Tibial artery (tissue), 4 donors: ENCODE measurements around the gene PMEPA1.
A peak's percentile ranks its signal among the peaks of the same experiment; 100 is the strongest.

Experiments
- DNase-seq, 2 donors: peaks; one replicate each; pipeline ENCODE4 v3.0.0-alpha.2; 2019
- H3K27ac ChIP-seq, 2 donors: fragments of 200-600 bp; sonication (generic) in 1 of 2; 1 replicate in 1 of 2; 2 replicates in 1 of 2; pipeline ENCODE4 v1.5.1; 2018 to 2019; ENCODE audit warnings: mild to moderate bottlenecking in 1 of 2
- H3K27me3 ChIP-seq, 2 donors: fragments of 200-600 bp; sonication (generic) in 1 of 2; one replicate each; pipeline versions ENCODE4 v1.5.1 to v1.6.0; 2016 to 2019
- H3K36me3 ChIP-seq, 3 donors: fragments of 200-600 bp; sonication (generic) in 2 of 3; one replicate each; pipeline ENCODE4 v1.5.1; 2016 to 2019; ENCODE audit warnings: mild to moderate bottlenecking in 2 of 3
- H3K4me1 ChIP-seq, 4 donors: fragments of 200-600 bp; sonication (generic) in 2 of 4; 1 replicate in 3 of 4; 2 replicates in 1 of 4; pipeline ENCODE4 v1.5.1; 2016 to 2019
- H3K4me3 ChIP-seq, 2 donors: fragments of 200-600 bp; sonication (generic) in 1 of 2; 1 replicate in 1 of 2; 2 replicates in 1 of 2; pipeline ENCODE4 v1.5.1; 2018 to 2019; ENCODE audit warnings: mild to moderate bottlenecking in 2 of 2
- H3K9me3 ChIP-seq, 3 donors: fragments of 200-600 bp; sonication (generic) in 1 of 3; one replicate each; pipeline ENCODE4 v1.5.1; 2016 to 2019
- intact Hi-C: fragments of 100-400 bp; cut with DNase I; formaldehyde crosslinking; loops from one replicate; pipeline ENCODE4 v1.15.0; 2023; ENCODE audit warnings: low total_unique reads
- TF ChIP-seq, protein P1 (sequence below), 2 experiments: fragments of 200-600 bp in 1 of 2; fragments of 450-650 bp in 1 of 2; IDR thresholded peaks; one replicate each; pipeline ENCODE4 v1.5.1; 2017 to 2019; ENCODE audit warnings: antibody characterized with exemption in 2 of 2, mild to moderate bottlenecking in 1 of 2, moderate library complexity in 1 of 2

PMEPA1 gene

GRCh38 chr20:57666834-57667157 is 43.0 kb downstream of the PMEPA1 start:
- TF ChIP-seq, protein P1, sequence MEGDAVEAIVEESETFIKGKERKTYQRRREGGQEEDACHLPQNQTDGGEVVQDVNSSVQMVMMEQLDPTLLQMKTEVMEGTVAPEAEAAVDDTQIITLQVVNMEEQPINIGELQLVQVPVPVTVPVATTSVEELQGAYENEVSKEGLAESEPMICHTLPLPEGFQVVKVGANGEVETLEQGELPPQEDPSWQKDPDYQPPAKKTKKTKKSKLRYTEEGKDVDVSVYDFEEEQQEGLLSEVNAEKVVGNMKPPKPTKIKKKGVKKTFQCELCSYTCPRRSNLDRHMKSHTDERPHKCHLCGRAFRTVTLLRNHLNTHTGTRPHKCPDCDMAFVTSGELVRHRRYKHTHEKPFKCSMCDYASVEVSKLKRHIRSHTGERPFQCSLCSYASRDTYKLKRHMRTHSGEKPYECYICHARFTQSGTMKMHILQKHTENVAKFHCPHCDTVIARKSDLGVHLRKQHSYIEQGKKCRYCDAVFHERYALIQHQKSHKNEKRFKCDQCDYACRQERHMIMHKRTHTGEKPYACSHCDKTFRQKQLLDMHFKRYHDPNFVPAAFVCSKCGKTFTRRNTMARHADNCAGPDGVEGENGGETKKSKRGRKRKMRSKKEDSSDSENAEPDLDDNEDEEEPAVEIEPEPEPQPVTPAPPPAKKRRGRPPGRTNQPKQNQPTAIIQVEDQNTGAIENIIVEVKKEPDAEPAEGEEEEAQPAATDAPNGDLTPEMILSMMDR (IDR thresholded peaks at IDR 0.05) = no peak
- Histone ChIP-seq H3K4me3 (no peak overlapping the region), H3K27ac (peak overlapping the region; percentile 51 to 55), H3K27me3 (no peaks in the 10 kb centered on the region), H3K9me3 (no peaks in the 10 kb centered on the region), H3K4me1 (peaks cover 0 to 91% (median 65%) of the 10 kb centered on the region in 4 donors), H3K36me3 (no peaks in the 10 kb centered on the region)
- intact Hi-C loops = no loop called here
- no peak for DNase-seq

DNA sequence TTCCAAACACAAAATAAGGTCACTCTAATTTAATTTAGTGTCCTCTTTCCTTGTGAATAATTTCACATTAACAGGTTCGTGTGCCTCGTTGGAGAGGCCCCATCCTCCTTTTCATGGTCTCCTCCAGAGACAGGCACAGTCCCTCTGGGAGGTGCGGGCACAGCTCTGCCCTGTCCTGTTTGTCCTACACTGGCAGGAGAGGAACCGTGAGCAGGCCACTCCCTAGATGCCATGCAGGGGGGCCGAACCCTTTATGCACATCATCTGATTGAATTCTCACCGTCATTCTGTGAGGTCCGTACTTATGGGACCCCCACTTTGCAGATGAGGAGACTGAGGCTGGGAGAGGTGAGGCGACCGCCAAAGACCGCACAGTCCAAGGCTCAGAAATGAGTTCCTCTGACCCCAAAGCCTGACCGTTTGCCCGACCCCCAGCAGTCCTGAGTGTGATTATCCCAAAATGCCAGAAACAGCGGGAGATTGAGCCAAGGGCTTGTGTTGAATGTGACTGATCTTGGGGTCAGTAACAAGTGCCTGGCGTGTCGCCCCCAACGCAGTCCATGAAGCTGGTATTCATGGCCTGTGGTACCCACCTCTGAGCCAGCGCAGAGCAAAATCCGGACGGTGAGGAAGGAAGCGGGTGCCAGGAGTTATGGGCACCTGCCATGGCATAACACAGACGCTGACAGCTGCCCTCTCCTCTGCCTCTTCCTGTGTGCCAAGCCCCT is 43.5 kb downstream of the PMEPA1 start:
- H3K27me3 ChIP-seq = no peaks in the 10 kb centered on the region
- H3K4me3 ChIP-seq = no peak overlapping the region
- DNase-seq = no peak
- intact Hi-C loops = no loop called here
- no peaks in the 10 kb centered on the region for H3K9me3 ChIP-seq
- peaks cover 0 to 91% (median 65%) of the 10 kb centered on the region in 4 donors for H3K4me1 ChIP-seq
- TF ChIP-seq, protein P1 (IDR thresholded peaks at IDR 0.05) = no peak
- H3K36me3 ChIP-seq = no peaks in the 10 kb centered on the region
- peak overlapping the region in 1 of 2 donors; percentile 55 for H3K27ac ChIP-seq

DNA sequence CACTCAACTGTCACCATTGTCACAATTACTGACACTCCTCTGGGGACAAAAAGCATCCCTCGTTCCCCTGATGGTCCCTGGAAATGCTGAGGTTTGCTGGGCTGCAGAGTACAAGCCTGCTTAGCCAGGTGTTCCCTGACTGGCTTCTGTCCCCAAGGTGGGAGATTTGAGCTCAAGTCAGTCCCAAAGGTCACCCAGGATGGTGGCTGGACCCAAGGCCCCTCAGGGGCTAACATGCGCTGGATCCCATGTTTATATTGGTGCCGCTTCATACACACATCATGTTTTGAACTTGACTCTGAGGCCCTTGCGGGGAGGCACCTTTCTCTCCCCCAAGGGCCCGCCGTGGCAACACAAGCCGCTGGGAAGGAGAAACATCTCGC is 44.2 kb downstream of the PMEPA1 start:
- Histone ChIP-seq H3K27ac (no peak overlapping the region), H3K36me3 (no peaks in the 10 kb centered on the region), H3K4me3 (no peak overlapping the region), H3K9me3 (no peaks in the 10 kb centered on the region), H3K4me1 (peaks cover 0 to 91% (median 70%) of the 10 kb centered on the region in 4 donors), H3K27me3 (no peaks in the 10 kb centered on the region)
- TF ChIP-seq, protein P1 (IDR thresholded peaks at IDR 0.05) = no peak
- intact Hi-C loops = no loop called here
- DNase-seq = peak in 1 of 2 donors; percentile 51

DNA sequence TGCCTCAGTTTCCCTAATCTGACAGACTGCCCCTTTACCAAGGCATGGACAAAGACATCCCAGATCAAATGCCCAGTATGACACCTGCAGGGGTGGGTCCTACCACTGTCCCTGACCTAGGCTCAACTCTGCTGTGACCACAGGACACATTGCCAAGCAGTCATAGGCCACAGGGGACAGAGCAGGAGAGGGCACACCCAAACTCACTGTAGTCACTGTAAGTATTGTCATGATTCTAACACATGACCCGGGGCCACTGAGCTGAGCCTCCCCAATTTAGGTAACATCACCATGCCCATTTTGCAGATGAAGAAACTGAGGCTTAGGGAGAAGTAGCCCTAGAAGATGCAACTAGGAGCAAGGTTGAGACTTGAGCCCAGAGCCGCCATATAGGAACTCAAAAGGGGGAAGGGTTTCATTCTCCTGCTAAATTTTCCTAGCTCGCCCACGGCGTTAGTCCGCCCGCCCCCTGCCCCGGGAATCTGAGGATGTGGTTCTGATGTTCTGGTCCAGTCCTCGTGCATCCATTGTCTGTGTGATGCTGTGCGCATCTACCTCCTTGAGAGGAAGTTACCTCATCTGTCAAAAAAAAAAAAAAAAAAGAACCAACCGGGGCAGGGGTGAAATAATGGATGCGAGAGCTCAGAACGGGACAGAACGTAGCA is 44.8 kb downstream of the PMEPA1 start:
- Histone ChIP-seq H3K4me1 (peaks cover 0 to 91% (median 67%) of the 10 kb centered on the region in 4 donors), H3K27ac (peak overlapping the region; percentile 2 to 9), H3K9me3 (no peaks in the 10 kb centered on the region), H3K36me3 (no peaks in the 10 kb centered on the region), H3K27me3 (no peaks in the 10 kb centered on the region), H3K4me3 (no peak overlapping the region)
- DNase-seq = peak; percentile 17 to 52
- TF ChIP-seq, protein P1 (IDR thresholded peaks at IDR 0.05) = no peak
- intact Hi-C loops = no loop called here

- H3K4me1 ChIP-seq = peaks cover 0 to 91% (median 66%) of the 10 kb centered on the region in 4 donors
- intact Hi-C loops = no loop called here
These were observed 45.3 kb downstream of the PMEPA1 start for GRCh38 chr20:57664476-57664875.

More at GRCh38 chr20:57664476-57664875, 45.3 kb downstream of the PMEPA1 start:
- no peaks in the 10 kb centered on the region for H3K9me3 ChIP-seq
- peak in 1 of 2 donors; percentile 21 for DNase-seq
- TF ChIP-seq, protein P1 (IDR thresholded peaks at IDR 0.05) = no peak
- no peak overlapping the region for H3K4me3 ChIP-seq
- peak overlapping the region; percentile 2 to 9 for H3K27ac ChIP-seq
- peaks cover under 1 to 5% (median under 1%) of the 10 kb centered on the region in 3 donors for H3K36me3 ChIP-seq
- no peaks in the 10 kb centered on the region for H3K27me3 ChIP-seq
